HUES6 (cell line): ENCODE results near the gene CNTFR.

Experiments
- H3K27ac ChIP-seq: 2 replicates; pipeline ENCODE4 v1.7.0; 2013; ENCODE audit warnings: low read depth, mild to moderate bottlenecking, low read length, inconsistent platforms
- H3K27me3 ChIP-seq: 2 replicates; pipeline ENCODE4 v1.6.1; 2013; ENCODE audit warnings: low read length; ENCODE audit not compliant: control insufficient read depth, insufficient read depth
- H3K36me3 ChIP-seq: 2 replicates; pipeline ENCODE4 v1.6.1; 2013; ENCODE audit warnings: low read length; ENCODE audit not compliant: control insufficient read depth, insufficient read depth
- H3K4me1 ChIP-seq: 2 replicates; pipeline ENCODE4 v1.6.1; 2013; ENCODE audit warnings: low read length; ENCODE audit not compliant: control insufficient read depth, insufficient read depth
- H3K4me3 ChIP-seq: 2 replicates; pipeline ENCODE4 v1.5.1; 2013; ENCODE audit warnings: low read depth, low read length
- H3K9ac ChIP-seq: one replicate; pipeline ENCODE4 v1.6.1; 2013; ENCODE audit warnings: mild to moderate bottlenecking, low read length
- H3K9me3 ChIP-seq: 2 replicates; pipeline ENCODE4 v1.6.1; 2013; ENCODE audit warnings: low read depth, low read length; ENCODE audit not compliant: control insufficient read depth, insufficient read depth

The CNTFR gene

GRCh38 chr9:34507556-34507955 lies 82.0 kb downstream of the CNTFR start:
- H3K9ac ChIP-seq: no peak overlapping the region
- no peaks in the 10 kb centered on the region for H3K27me3 ChIP-seq
- peaks cover 28% of the 10 kb centered on the region for H3K4me1 ChIP-seq

GRCh38 chr9:34506623-34507022 lies 82.9 kb downstream of the CNTFR start:
- no peak overlapping the region for H3K9ac ChIP-seq
- H3K9me3 ChIP-seq: no peaks in the 10 kb centered on the region
- no peaks in the 10 kb centered on the region for H3K36me3 ChIP-seq
- H3K4me3 ChIP-seq: no peak overlapping the region
- H3K4me1 ChIP-seq: peaks cover 25% of the 10 kb centered on the region
- no peaks in the 10 kb centered on the region for H3K27me3 ChIP-seq
- H3K27ac ChIP-seq: no peak overlapping the region

More at GRCh38 chr9:34507556-34507955, 82.0 kb downstream of the CNTFR start:
- H3K27ac ChIP-seq: no peak overlapping the region
- no peaks in the 10 kb centered on the region for H3K36me3 ChIP-seq
- H3K9me3 ChIP-seq: no peaks in the 10 kb centered on the region
- no peak overlapping the region for H3K4me3 ChIP-seq

- Histone ChIP-seq H3K4me3 (no peak overlapping the region), H3K4me1 (peaks cover 14% of the 10 kb centered on the region), H3K36me3 (no peaks in the 10 kb centered on the region), H3K27me3 (no peaks in the 10 kb centered on the region), H3K27ac (no peak overlapping the region), H3K9me3 (no peaks in the 10 kb centered on the region), H3K9ac (no peak overlapping the region)
Observed at GRCh38 chr9:34505370-34506120, 84.0 kb downstream of the CNTFR start.

- Histone ChIP-seq H3K4me3 (no peak overlapping the region), H3K36me3 (no peaks in the 10 kb centered on the region), H3K27me3 (no peaks in the 10 kb centered on the region), H3K4me1 (peaks cover 6% of the 10 kb centered on the region; the same call in 1 of the 2 replicates), H3K27ac (no peak overlapping the region), H3K9ac (no peak overlapping the region), H3K9me3 (no peaks in the 10 kb centered on the region)
Observed at GRCh38 chr9:34503406-34503805, 86.1 kb downstream of the CNTFR start.

GRCh38 chr9:34502891-34503290 lies 86.6 kb downstream of the CNTFR start:
- no peak overlapping the region for H3K9ac ChIP-seq
- no peak overlapping the region for H3K4me3 ChIP-seq
- H3K4me1 ChIP-seq: peaks cover 6% of the 10 kb centered on the region; the same call in 1 of the 2 replicates
- no peaks in the 10 kb centered on the region for H3K9me3 ChIP-seq
- no peaks in the 10 kb centered on the region for H3K27me3 ChIP-seq
- H3K27ac ChIP-seq: no peak overlapping the region
- H3K36me3 ChIP-seq: no peaks in the 10 kb centered on the region

- Histone ChIP-seq H3K4me3 (no peak overlapping the region), H3K36me3 (no peaks in the 10 kb centered on the region), H3K27me3 (no peaks in the 10 kb centered on the region), H3K4me1 (peaks cover 6% of the 10 kb centered on the region; the same call in 1 of the 2 replicates), H3K27ac (no peak overlapping the region), H3K9me3 (no peaks in the 10 kb centered on the region), H3K9ac (no peak overlapping the region)
Observed at GRCh38 chr9:34502471-34502870, 87.1 kb downstream of the CNTFR start.

GRCh38 chr9:34501889-34502425 lies 87.6 kb downstream of the CNTFR start:
- Histone ChIP-seq H3K4me1 (peaks cover 6% of the 10 kb centered on the region; the same call in 1 of the 2 replicates), H3K36me3 (no peaks in the 10 kb centered on the region), H3K27ac (no peak overlapping the region), H3K9ac (no peak overlapping the region), H3K27me3 (no peaks in the 10 kb centered on the region), H3K9me3 (no peaks in the 10 kb centered on the region), H3K4me3 (no peak overlapping the region)
